AG04449 (cell line): ENCODE data around the gene HK1.

ENCODE experiments used
- CTCF ChIA-PET: fragments of 350-600 bp; formaldehyde crosslinking; extraction: SDS; loops from one replicate; lab custom pipeline; 2021; ENCODE audit warnings: antibody characterized with exemption; lab: Yijun Ruan, JAX
- POLR2A ChIA-PET: fragments of 400-600, 350-600 bp; formaldehyde crosslinking; extraction: SDS; loops from one replicate; lab custom pipeline; 2020; ENCODE audit warnings: antibody characterized with exemption, inconsistent platforms; lab: Yijun Ruan, JAX
- DNase-seq: peaks from one replicate; pipeline ENCODE4 v3.0.0-alpha.2; 2010; ENCODE audit warnings: low read depth, low spot score
- H3K4me3 ChIP-seq: 2 replicates; pipeline ENCODE4 v1.5.1; 2011; ENCODE audit warnings: low read depth, mild to moderate bottlenecking, control low read depth, low read length
- CTCF ChIP-seq: IDR thresholded peaks from one replicate; pipeline ENCODE4 v1.5.1; 2011; ENCODE audit warnings: mild to moderate bottlenecking, moderate library complexity, low read length, control low read depth, inconsistent platforms; ENCODE audit not compliant: insufficient read depth; ENCODE audit errors: missing control alignments

The HK1 gene

GRCh38 chr10:69376662-69377061 is 98.4 kb downstream of the HK1 start:
- no peak for DNase-seq
- ChIA-PET POLR2A (no interaction called here), CTCF (interaction anchor here (1.0 to 2.4 kb wide), 2 partner anchors 16 to 138 kb away, joined by 3 to 11 read pairs; no protein-coding TSS in a partner anchor)
- no peak for TF ChIP-seq CTCF
- H3K4me3 ChIP-seq = no peak overlapping the region

- H3K4me3 ChIP-seq = no peak overlapping the region
- POLR2A ChIA-PET = no interaction called here
- CTCF ChIA-PET = interaction anchor here (1.0 kb wide), 1 partner anchor 139 kb away, joined by 3 read pairs; no protein-coding TSS in a partner anchor
- TF ChIP-seq CTCF = no peak
- DNase-seq = no peak
These were observed 98.9 kb downstream of the HK1 start for GRCh38 chr10:69377191-69377590.

- TF ChIP-seq CTCF = no peak
- ChIA-PET CTCF (no interaction called here), POLR2A (interaction anchor here (0.6 kb wide), 1 partner anchor 142 kb away, joined by 3 read pairs; no protein-coding TSS in a partner anchor)
- no peak overlapping the region for H3K4me3 ChIP-seq
- DNase-seq = no peak
These were observed 99.6 kb downstream of the HK1 start for GRCh38 chr10:69377933-69378332.

DNA sequence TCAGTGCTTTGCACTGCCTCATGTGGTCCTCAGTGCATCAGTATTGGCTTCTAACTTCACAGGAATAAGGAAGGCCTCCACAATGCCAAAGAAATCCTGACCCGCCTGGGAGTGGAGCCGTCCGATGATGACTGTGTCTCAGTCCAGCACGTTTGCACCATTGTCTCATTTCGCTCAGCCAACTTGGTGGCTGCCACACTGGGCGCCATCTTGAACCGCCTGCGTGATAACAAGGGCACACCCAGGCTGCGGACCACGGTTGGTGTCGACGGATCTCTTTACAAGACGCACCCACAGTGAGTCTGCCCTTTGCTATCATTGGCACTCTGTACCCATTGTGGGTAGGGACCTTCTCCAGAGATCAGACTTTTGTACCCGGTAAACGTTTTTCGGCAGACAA is 101.5 kb downstream of the HK1 start:
- CTCF ChIA-PET = interaction anchor here (16.8 kb wide), 1 partner anchor 141 kb away, joined by 451 read pairs; no protein-coding TSS in a partner anchor

DNA sequence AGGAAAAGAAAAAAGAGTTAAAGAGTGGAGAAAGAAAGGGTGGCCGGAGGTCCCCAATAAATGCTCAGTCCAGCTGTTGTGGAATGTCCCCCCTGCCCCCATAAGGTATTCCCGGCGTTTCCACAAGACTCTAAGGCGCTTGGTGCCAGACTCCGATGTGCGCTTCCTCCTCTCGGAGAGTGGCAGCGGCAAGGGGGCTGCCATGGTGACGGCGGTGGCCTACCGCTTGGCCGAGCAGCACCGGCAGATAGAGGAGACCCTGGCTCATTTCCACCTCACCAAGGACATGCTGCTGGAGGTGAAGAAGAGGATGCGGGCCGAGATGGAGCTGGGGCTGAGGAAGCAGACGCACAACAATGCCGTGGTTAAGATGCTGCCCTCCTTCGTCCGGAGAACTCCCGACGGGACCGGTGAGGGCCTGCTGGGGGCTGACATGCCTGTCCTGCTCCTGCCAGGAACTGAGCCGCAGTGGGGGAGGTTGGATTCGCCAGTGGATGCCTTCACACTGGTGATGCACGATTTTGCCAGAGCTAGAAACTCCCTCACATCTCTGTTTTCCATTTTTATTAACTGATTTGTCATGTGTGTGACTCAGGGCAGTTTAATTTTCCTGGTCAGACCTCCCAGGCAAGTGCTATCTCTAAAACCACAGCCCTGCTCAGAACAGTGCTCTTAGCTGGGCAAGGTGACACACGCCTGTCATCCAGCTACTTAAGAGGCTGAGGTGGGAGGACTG is 104.3 kb downstream of the HK1 start:
- ChIA-PET POLR2A (interaction anchor here (0.6 to 1.7 kb wide), 3 partner anchors 10 to 63 kb away, joined by 4 to 8 read pairs (median 4); no protein-coding TSS in a partner anchor), CTCF (interaction anchor here (0.6 to 16.8 kb wide), 15 partner anchors 9 to 192 kb away, joined by 3 to 451 read pairs (median 4); no protein-coding TSS in a partner anchor)
- peak; percentile 75 for DNase-seq
- no peak for TF ChIP-seq CTCF
- no peak overlapping the region for H3K4me3 ChIP-seq

More for the DNA sequence above, 101.5 kb downstream of the HK1 start:
- DNase-seq = no peak
- POLR2A ChIA-PET = no interaction called here
- H3K4me3 ChIP-seq = no peak overlapping the region
- no peak for TF ChIP-seq CTCF

DNA sequence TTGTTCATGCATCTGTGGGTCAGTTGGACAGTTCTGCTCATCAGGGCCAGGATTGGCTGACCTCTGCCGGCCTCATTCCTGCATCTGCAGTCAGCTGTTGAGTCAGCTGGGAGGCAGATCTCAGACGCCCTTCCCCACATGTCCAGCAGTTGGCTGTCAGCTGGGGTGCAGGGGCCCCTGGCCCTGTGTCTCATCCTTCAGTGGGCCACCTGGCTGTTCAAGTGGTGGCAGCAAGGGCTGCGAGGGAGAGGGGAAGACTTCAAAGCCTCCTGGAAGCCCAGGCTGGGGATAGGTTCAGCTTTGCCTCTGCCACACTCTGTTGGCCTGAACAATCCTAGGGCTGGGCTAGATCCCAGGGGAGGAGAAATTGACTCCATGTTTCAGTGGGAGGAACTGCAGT is 105.3 kb downstream of the HK1 start:
- POLR2A ChIA-PET = interaction anchor here (0.6 to 1.7 kb wide), 2 partner anchors 64 to 184 kb away, joined by 3 to 8 read pairs; no protein-coding TSS in a partner anchor
- CTCF ChIA-PET = interaction anchor here (0.7 to 16.8 kb wide), 15 partner anchors 9 to 157 kb away, joined by 3 to 451 read pairs (median 4); no protein-coding TSS in a partner anchor
- DNase-seq = peak; percentile 19
- TF ChIP-seq CTCF = peak; percentile 24
- no peak overlapping the region for H3K4me3 ChIP-seq
